HG03571 (cell line): ENCODE measurements around the gene CLASRP.
"Not testable (repeated sequence)": the region's sequence is repeated elsewhere in the genome, so short reads cannot be mapped to it uniquely, and the experiment has no call there.

Experiments
- ATAC-seq: cut with Tn5 transposase; IDR thresholded peaks from one replicate; pipeline ENCODE4 v1.9.1; 2021; ENCODE audit not compliant: unreplicated experiment

Gene CLASRP

GRCh38 chr19:45100201-45100600, 61.4 kb downstream of the CLASRP start:
- ATAC-seq, result no peak

GRCh38 chr19:45100846-45101252, 62.0 kb downstream of the CLASRP start:
- ATAC-seq, result no peak

- no peak for ATAC-seq
Measured at GRCh38 chr19:45101806-45102205, 63.0 kb downstream of the CLASRP start.

GRCh38 chr19:45102481-45102880, 63.6 kb downstream of the CLASRP start:
- ATAC-seq, result no peak

- no peak for ATAC-seq
Measured at GRCh38 chr19:45103156-45103507, 64.3 kb downstream of the CLASRP start.

- no peak for ATAC-seq
Measured at GRCh38 chr19:45103508-45104319, 64.9 kb downstream of the CLASRP start.

- no peak for ATAC-seq
Measured at GRCh38 chr19:45104658-45105349, 66.0 kb downstream of the CLASRP start.

- ATAC-seq, result not testable (repeated sequence)
Measured at GRCh38 chr19:45106363-45106762, 67.5 kb downstream of the CLASRP start.

GRCh38 chr19:45107621-45108150, 68.8 kb downstream of the CLASRP start:
- no peak for ATAC-seq

GRCh38 chr19:45110851-45111266, 72.0 kb downstream of the CLASRP start:
- no peak for ATAC-seq

- no peak for ATAC-seq
Measured at GRCh38 chr19:45112111-45112827, 73.4 kb downstream of the CLASRP start.

- ATAC-seq, result no peak
Measured at GRCh38 chr19:45113628-45114027, 74.8 kb downstream of the CLASRP start.

GRCh38 chr19:45114116-45114515, 75.3 kb downstream of the CLASRP start:
- ATAC-seq, result no peak

- ATAC-seq, result no peak
Measured at GRCh38 chr19:45115809-45116615, 77.2 kb downstream of the CLASRP start.

GRCh38 chr19:45117167-45117594, 78.3 kb downstream of the CLASRP start:
- no peak for ATAC-seq

- no peak for ATAC-seq
Measured at GRCh38 chr19:45117671-45118070, 78.8 kb downstream of the CLASRP start.

- no peak for ATAC-seq
Measured at GRCh38 chr19:45118106-45118505, 79.3 kb downstream of the CLASRP start.

- ATAC-seq, result not testable (repeated sequence)
Measured at GRCh38 chr19:45118591-45119355, 79.9 kb downstream of the CLASRP start.

GRCh38 chr19:45119582-45119981, 80.7 kb downstream of the CLASRP start:
- ATAC-seq, result no peak
